ENCODE measurements around the gene AP1M2.
"Not testable (repeated sequence)": the region's sequence is repeated elsewhere in the genome, so short reads cannot be mapped to it uniquely, and the experiment has no call there.

Gene AP1M2

DNA sequence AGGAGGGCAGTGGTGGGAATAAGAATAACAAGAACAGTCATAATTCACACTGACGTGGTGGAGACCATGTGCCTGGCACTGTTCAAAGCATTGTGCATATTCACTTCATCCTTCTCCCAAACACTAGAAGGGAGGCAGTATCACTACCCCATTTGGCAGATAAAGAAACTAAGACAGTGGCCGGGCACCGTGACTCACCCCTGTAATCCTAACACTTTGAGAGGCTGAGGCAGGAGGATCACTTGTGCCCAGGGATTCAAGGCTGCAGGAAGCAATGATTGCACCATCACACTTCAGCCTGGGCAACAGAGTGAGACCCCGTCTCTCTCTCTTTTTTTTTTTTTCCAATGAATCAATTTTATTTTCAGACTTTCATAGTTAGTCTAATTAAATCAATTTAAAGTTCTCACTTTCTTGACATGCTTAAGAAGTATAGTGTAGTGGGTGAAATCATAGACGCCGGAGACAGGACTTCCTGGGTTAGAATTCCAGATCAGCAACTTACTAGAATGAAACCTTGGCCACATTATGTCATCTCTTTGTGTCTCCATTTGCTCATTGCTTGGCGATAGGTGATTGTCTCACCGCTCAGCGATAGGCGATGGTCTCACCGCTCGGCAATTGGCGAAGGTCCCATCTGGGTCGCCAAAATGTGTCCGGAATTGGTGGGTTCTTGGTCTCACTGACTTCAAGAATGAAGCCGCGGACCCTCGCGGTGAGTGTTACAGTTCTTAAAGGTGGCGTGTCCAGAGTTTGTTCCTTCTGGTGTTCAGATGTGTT is 48.7 kb downstream of the AP1M2 start:
- no peak for DNase-seq (ENCODE audit: low read depth in 2 of 2)

DNA sequence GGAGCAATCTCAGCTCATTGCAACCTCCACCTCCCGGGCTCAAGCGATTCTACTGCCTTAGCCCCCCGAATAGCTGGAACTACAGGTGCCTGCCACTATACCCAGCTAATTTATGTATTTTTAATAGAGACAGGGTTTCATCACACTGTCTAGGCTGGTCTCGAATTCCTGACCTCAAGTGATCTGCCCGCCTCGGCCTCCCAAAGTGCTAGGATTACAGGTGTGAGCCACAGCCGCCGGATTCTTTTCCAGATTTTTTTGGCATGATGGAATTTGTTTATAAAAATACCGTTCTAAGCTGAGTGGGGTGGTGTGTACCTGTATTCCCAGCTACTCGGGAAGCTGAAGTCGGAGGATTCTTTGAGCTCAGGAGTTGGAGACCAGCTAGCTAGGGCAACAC is 49.4 kb downstream of the AP1M2 start:
- no peak for DNase-seq (ENCODE audit: low read depth in 2 of 2)

GRCh38 chr19:10535613-10536012 is 51.5 kb downstream of the AP1M2 start:
- no peak for DNase-seq (ENCODE audit: low read depth in 2 of 2)

DNA sequence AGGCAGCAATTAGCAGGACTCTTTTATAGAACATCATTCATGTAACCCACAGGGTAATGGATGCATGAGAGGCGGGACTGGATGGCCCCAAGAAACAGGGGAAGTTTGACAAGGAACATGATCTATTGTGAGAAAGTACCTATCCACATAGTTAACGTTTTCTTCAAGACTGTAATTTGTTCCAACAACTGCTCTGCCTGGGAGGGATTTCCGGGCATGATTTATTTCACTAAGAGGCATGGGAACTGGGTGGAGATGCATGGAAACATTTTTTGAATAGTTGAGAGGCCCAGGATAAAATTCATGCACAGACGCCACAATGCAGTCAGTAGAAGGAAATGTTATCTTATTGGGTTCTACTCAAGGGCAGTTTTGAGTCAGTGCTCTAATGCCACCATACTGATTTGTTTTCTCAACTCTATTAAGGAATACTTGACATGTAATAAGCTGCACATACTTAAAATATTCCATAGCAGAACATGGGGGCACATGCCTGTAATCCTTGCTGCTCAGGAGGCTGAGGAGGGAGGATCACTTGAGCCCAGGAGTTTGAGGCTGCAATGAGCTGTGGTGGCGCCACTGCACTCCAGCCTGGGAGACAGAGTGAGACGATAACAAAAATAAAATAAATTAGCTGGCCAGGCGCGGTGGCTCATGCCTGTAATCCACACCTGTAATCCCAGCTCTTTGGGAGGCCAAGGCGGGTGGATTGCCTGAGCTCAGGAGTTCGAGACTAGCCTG is 53.3 kb downstream of the AP1M2 start:
- peak; percentile 71 to 72 for DNase-seq (ENCODE audit: low read depth in 2 of 2)

- no peak for DNase-seq (ENCODE audit: low read depth in 2 of 2)
These were observed 54.7 kb downstream of the AP1M2 start for GRCh38 chr19:10532457-10532856.

DNA sequence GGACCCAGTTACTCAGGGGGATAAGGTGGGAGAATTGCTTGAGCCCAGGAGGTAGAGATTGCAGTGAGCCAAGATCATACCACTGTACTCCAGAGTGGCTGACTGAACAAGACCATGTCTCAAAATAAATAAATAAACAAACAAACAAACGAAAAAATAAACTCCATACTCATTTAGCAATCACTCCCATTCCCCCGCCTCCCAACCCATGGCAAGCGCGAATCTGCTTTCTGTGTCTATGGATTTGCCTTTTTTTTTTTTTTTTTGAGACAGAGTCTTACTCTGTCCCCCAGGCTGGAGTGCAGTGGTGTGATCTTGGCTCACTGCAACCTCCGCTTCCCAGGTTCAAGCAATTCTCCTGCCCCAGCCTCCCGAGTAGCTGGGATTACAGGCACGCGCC is 60.2 kb downstream of the AP1M2 start:
- DNase-seq (ENCODE audit: low read depth in 2 of 2) = not testable (repeated sequence)

GRCh38 chr19:10525636-10526035 is 61.5 kb downstream of the AP1M2 start:
- DNase-seq (ENCODE audit: low read depth in 2 of 2) = no peak

- DNase-seq (ENCODE audit: low read depth in 2 of 2) = no peak
These were observed 63.9 kb downstream of the AP1M2 start for GRCh38 chr19:10523135-10523636.
